ENCODE results near the gene BRD9.

DNA sequence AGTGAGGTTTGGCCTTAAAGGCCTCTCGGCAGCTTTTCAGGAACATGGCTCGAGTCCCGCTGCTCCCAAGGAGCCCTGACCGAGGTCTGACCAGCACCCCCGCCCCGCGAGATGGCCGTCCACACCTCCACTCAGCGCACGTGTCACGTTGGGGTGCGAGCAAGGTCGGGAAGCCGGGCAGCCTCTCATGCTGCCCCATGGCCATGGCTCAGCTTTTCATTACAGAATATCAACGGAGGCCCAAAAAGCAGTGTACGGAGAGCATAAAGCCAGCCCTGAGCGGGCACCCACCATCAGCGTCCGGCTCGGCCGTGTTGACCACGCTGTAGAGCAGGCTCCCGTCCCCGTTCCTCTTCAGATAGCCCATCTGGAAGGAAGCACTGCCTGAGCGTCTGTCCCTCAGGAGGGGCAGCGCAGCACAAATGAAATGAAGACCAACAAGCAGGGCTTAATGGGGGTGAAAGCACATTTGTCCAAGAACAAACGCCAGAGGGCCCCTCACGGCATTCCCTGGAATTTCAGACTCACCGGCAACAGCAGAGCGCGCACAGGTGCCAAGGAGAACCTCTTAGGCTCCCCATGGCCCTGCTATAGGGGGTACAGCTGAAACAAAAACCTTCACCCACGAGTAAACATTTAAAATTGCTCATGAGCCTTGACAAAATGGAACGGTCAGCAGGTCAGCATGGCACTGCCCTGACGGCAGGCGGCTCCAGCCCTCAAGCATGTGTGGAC lies 11.6 kb downstream of the BRD9 start:
- TF ChIP-seq, protein P1, sequence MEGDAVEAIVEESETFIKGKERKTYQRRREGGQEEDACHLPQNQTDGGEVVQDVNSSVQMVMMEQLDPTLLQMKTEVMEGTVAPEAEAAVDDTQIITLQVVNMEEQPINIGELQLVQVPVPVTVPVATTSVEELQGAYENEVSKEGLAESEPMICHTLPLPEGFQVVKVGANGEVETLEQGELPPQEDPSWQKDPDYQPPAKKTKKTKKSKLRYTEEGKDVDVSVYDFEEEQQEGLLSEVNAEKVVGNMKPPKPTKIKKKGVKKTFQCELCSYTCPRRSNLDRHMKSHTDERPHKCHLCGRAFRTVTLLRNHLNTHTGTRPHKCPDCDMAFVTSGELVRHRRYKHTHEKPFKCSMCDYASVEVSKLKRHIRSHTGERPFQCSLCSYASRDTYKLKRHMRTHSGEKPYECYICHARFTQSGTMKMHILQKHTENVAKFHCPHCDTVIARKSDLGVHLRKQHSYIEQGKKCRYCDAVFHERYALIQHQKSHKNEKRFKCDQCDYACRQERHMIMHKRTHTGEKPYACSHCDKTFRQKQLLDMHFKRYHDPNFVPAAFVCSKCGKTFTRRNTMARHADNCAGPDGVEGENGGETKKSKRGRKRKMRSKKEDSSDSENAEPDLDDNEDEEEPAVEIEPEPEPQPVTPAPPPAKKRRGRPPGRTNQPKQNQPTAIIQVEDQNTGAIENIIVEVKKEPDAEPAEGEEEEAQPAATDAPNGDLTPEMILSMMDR (IDR thresholded peaks at IDR 0.05), result no peak
- TF ChIP-seq POLR2A (IDR thresholded peaks at IDR 0.05) (no peak), EP300 (IDR thresholded peaks at IDR 0.05) (no peak)

Measured in gastroesophageal sphincter (tissue), 3 donors.